Brain microvascular endothelial cell (primary cell): Measurements from ENCODE around the gene LTB.
A peak's percentile ranks its signal among the peaks of the same experiment; 100 is the strongest.

Experiments
- DNase-seq: peaks from one replicate; pipeline ENCODE4 v3.0.0-alpha.2; 2020
- H3K27ac ChIP-seq: fragments of 250-450 bp; sonication (Bioruptor Pico); 2 replicates; pipeline ENCODE4 v1.5.1; 2020; ENCODE audit warnings: mild to moderate bottlenecking, moderate library complexity
- H3K27me3 ChIP-seq: fragments of 250-450 bp; sonication (Bioruptor Pico); replicated peaks from 2 replicates; pipeline ENCODE4 v1.5.1; 2020; ENCODE audit warnings: mild to moderate bottlenecking
- H3K36me3 ChIP-seq: fragments of 250-450 bp; sonication (Bioruptor Pico); replicated peaks from 2 replicates; pipeline ENCODE4 v1.5.1; 2020; ENCODE audit warnings: mild to moderate bottlenecking
- H3K4me3 ChIP-seq: 2 replicates; pipeline ENCODE4 v1.5.1; 2011; ENCODE audit warnings: low read depth, mild to moderate bottlenecking, control low read depth, low read length, moderate library complexity
- in situ Hi-C: cut with HindIII; loops from 2 replicates; pipeline ENCODE4 v1.10.0; 2017; ENCODE audit warnings: low sequenced_read_pairs, low pct_ligation_motif_present
- TF ChIP-seq, protein P1 (sequence below): IDR thresholded peaks from 2 replicates; pipeline ENCODE4 v1.5.1; 2011; ENCODE audit warnings: low read depth, mild to moderate bottlenecking, moderate library complexity, low read length, control low read depth, inconsistent platforms; ENCODE audit errors: missing control alignments

Gene LTB

DNA sequence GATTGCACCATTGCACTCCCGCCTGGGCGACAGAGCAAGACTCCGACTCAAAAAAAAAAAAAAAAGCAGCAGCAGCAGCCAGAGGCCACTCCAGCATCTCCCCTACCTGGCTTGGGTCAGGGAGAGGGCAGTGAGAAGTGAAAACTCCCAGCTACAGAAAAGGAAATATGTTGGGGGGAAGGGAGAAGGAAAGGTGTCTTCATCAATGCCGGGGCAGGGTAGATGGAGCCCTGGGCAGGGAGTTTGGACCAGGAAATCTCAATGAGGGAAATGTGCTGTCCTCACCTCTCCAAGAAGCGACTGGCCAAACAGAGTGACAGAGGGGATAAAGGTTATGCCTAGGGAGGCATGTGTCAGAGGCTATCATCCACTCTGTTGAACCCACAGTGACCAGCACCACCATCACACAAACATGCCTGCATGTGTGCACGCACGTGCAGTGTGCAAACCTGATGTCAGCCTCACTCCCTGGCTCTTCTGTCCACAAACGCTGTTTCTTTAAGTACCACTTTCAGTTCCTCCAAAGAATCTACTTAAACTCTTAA, 31.9 kb upstream of the LTB start:
- Histone ChIP-seq H3K27ac (no peak overlapping the region), H3K27me3 (no peaks in the 10 kb centered on the region), H3K36me3 (no peaks in the 10 kb centered on the region), H3K4me3 (no peak overlapping the region)
- no peak for DNase-seq
- TF ChIP-seq, protein P1, sequence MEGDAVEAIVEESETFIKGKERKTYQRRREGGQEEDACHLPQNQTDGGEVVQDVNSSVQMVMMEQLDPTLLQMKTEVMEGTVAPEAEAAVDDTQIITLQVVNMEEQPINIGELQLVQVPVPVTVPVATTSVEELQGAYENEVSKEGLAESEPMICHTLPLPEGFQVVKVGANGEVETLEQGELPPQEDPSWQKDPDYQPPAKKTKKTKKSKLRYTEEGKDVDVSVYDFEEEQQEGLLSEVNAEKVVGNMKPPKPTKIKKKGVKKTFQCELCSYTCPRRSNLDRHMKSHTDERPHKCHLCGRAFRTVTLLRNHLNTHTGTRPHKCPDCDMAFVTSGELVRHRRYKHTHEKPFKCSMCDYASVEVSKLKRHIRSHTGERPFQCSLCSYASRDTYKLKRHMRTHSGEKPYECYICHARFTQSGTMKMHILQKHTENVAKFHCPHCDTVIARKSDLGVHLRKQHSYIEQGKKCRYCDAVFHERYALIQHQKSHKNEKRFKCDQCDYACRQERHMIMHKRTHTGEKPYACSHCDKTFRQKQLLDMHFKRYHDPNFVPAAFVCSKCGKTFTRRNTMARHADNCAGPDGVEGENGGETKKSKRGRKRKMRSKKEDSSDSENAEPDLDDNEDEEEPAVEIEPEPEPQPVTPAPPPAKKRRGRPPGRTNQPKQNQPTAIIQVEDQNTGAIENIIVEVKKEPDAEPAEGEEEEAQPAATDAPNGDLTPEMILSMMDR: no peak
- in situ Hi-C loops: no loop called here

DNA sequence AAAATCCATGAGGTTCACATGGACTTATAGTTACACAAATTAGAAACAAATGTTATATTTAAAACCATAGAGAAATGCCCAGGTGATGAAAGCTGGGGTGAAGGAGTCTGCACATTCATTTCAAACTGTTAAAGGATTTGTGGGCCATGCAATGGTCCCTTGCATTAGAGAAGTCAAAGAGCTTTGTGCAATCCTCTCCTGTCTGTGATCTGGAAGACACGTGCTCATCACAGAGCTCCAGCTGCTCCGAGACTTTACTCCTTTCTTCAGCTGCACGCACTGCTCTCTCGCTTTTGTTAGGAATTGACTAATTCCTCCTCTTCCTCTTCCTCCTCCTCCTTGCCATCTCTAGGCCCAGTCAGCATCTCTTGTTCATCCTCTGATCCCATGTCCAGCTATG, 28.7 kb upstream of the LTB start:
- H3K27ac ChIP-seq: no peak overlapping the region
- TF ChIP-seq, protein P1: no peak
- no peak for DNase-seq
- in situ Hi-C loops: no loop called here
- no peaks in the 10 kb centered on the region for H3K27me3 ChIP-seq
- H3K4me3 ChIP-seq: no peak overlapping the region
- H3K36me3 ChIP-seq: no peaks in the 10 kb centered on the region

- TF ChIP-seq, protein P1: no peak
- no peaks in the 10 kb centered on the region for H3K27me3 ChIP-seq
- no peak overlapping the region for H3K4me3 ChIP-seq
- H3K36me3 ChIP-seq: no peaks in the 10 kb centered on the region
- no peak for DNase-seq
- in situ Hi-C loops: no loop called here
- no peak overlapping the region for H3K27ac ChIP-seq
These were observed 27.5 kb upstream of the LTB start for GRCh38 chr6:31609519-31610406.

- no peaks in the 10 kb centered on the region for H3K27me3 ChIP-seq
- no peak for DNase-seq
- no peak overlapping the region for H3K4me3 ChIP-seq
- in situ Hi-C loops: no loop called here
- H3K27ac ChIP-seq: no peak overlapping the region
- H3K36me3 ChIP-seq: no peaks in the 10 kb centered on the region
- TF ChIP-seq, protein P1: no peak
These were observed 25.1 kb upstream of the LTB start for GRCh38 chr6:31607317-31607716.

DNA sequence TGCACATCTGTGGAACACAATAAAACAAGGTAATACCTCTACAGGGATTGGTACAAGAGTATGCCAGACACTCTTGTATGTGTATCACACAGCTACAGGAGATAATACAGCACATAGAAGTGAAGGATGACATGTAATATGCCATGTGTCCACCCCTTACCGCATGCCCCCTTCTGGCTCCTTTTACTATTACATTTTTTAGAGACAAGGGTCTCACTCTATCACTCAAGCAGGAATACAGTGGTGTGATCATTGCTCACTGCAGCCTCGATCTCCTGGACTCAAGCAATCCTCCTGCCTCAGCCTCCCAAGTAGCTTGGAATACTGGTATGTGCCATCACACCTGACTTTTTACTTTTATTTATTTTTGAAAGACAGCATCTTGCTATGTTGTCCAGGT, 14.8 kb upstream of the LTB start:
- peak; percentile 32 for DNase-seq
- H3K27ac ChIP-seq: no peak overlapping the region
- H3K4me3 ChIP-seq: no peak overlapping the region
- in situ Hi-C loops: no loop called here
- TF ChIP-seq, protein P1: peak; percentile 60
- no peaks in the 10 kb centered on the region for H3K36me3 ChIP-seq
- H3K27me3 ChIP-seq: no peaks in the 10 kb centered on the region
